ENCODE results near the gene ART4.
A peak's percentile ranks its signal among the peaks of the same experiment; 100 is the strongest.

GRCh38 chr12:14845350-14845750 is 2.0 kb upstream of the ART4 start:
- TF ChIP-seq POLR2AphosphoS5 (IDR thresholded peaks at IDR 0.05; ENCODE audit: insufficient read depth in 1 of 2, low read depth in 1 of 2) (no peak), POLR2A (IDR thresholded peaks at IDR 0.05) (no peak), CTCF (IDR thresholded peaks at IDR 0.05) (peak; percentile 46 to 90 (median 59))
